Neural progenitor cell (in vitro differentiated cells): ENCODE results near the gene RPS6KA1. TPM values are rescaled to one million over a fixed set of nuclear protein-coding genes. Genes with fewer than 3 reads are reported as not detected.
A peak's percentile ranks its signal among the peaks of the same experiment; 100 is the strongest.

Experiments used
- DNase-seq: peaks from one replicate; pipeline ENCODE4 v3.0.0-alpha.2; 2016; ENCODE audit warnings: low spot score
- H2AFZ ChIP-seq: fragments of 200-600 bp; sonication (generic); replicated peaks from 2 replicates; pipeline ENCODE4 v1.6.1; 2016; ENCODE audit warnings: antibody characterized with exemption
- H3F3A ChIP-seq: fragments of 200-600 bp; sonication (generic); 2 replicates; pipeline ENCODE4 v1.6.1; 2016; ENCODE audit warnings: antibody characterized with exemption, low read depth
- H3K27ac ChIP-seq: fragments of 200-600 bp; sonication (generic); 2 replicates; pipeline ENCODE4 v1.5.1; 2016; ENCODE audit warnings: mild to moderate bottlenecking
- H3K27me3 ChIP-seq: fragments of 200-600 bp; sonication (generic); 2 replicates; pipeline ENCODE4 v1.6.1; 2016; ENCODE audit warnings: mild to moderate bottlenecking, moderate library complexity
- H3K36me3 ChIP-seq: fragments of 200-600 bp; sonication (generic); 2 replicates; pipeline ENCODE4 v1.5.1; 2016
- H3K4me1 ChIP-seq: fragments of 200-600 bp; sonication (generic); 2 replicates; pipeline ENCODE4 v1.6.1; 2016; ENCODE audit warnings: mixed run types
- H3K4me2 ChIP-seq: fragments of 200-600 bp; sonication (generic); 2 replicates; pipeline ENCODE4 v1.6.1; 2016
- H3K4me3 ChIP-seq: fragments of 200-600 bp; sonication (generic); 2 replicates; pipeline ENCODE4 v1.5.1; 2016
- H3K79me2 ChIP-seq: fragments of 200-600 bp; sonication (generic); 2 replicates; pipeline ENCODE4 v1.6.1; 2016; ENCODE audit warnings: low read depth
- H3K9ac ChIP-seq: fragments of 200-600 bp; sonication (generic); 2 replicates; pipeline ENCODE4 v1.6.1; 2016
- H3K9me3 ChIP-seq: fragments of 200-600 bp; sonication (generic); 2 replicates; pipeline ENCODE4 v1.5.1; 2016; ENCODE audit warnings: low read depth
- H4K20me1 ChIP-seq: fragments of 200-600 bp; sonication (generic); 2 replicates; pipeline ENCODE4 v1.6.1; 2016; ENCODE audit warnings: low read depth
- H3K27ac Mint-ChIP-seq: 3 replicates; pipeline ENCODE4 v1.8.0; 2021; ENCODE audit warnings: mixed read lengths
- H3K27me3 Mint-ChIP-seq: 2 replicates; pipeline ENCODE4 v1.8.0; 2022; ENCODE audit warnings: low read depth, mild to moderate bottlenecking, inconsistent platforms, moderate library complexity, mixed read lengths; ENCODE audit not compliant: insufficient read depth
- H3K36me3 Mint-ChIP-seq: 3 replicates; pipeline ENCODE4 v1.8.0; 2021; ENCODE audit warnings: mixed read lengths
- H3K4me1 Mint-ChIP-seq: 3 replicates; pipeline ENCODE4 v1.8.0; 2021; ENCODE audit warnings: mixed read lengths
- H3K4me3 Mint-ChIP-seq: 3 replicates; pipeline ENCODE4 v1.8.0; 2021; ENCODE audit warnings: mild to moderate bottlenecking, moderate library complexity, mixed read lengths
- H3K9me3 Mint-ChIP-seq: 3 replicates; pipeline ENCODE4 v1.8.0; 2020; ENCODE audit warnings: mixed read lengths
- EZH2 ChIP-seq: fragments of 200-600 bp; sonication (generic); IDR thresholded peaks from 2 replicates; pipeline ENCODE4 v1.6.1; 2017; ENCODE audit warnings: antibody characterized with exemption, mild to moderate bottlenecking, moderate library complexity
- EZH2phosphoT487 ChIP-seq: fragments of 200-600 bp; sonication (generic); IDR thresholded peaks from 2 replicates; pipeline ENCODE4 v1.6.1; 2017; ENCODE audit warnings: antibody characterized with exemption
- total RNA-seq: library from RNA; depleted of rRNA; stranded (reverse); fragments of >200 nt; gene quantifications from 2 replicates; pipeline ENCODE4 v1.2.3, GENCODE V29; 2015; ENCODE audit warnings: low replicate concordance
- TF ChIP-seq, protein P1 (sequence below): fragments of 200-600 bp; sonication (generic); IDR thresholded peaks from 2 replicates; pipeline ENCODE4 v1.5.1; 2017; ENCODE audit warnings: antibody characterized with exemption, mild to moderate bottlenecking

The RPS6KA1 gene
- total RNA-seq, 1 donor from 2014 or later, result 18.7 TPM

DNA sequence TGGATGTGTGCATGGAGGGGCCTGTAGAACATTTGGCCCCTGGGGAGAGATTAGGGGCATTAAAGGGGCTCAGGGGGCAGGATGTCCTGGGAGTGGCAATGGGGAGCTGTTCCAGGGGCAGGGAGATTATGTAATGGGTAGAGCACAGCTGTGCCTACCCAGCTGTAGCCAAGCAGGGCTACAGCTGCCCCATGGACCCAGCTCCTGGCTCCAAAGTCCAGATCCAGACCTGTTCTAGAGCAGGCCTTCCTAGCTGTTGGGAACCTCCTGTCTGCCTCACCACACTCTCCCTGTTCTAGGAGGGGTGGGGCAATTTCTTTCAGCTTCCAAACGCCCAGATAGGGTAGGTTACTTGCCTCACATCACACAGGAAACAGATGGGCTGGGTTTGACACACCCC, 5.6 kb downstream of the RPS6KA1 start:
- H3K27me3 Mint-ChIP-seq, result peaks cover 12% of the 10 kb centered on the region
- H3K9me3 Mint-ChIP-seq, result no peaks in the 10 kb centered on the region
- no peak overlapping the region for H3K4me3 Mint-ChIP-seq
- peaks cover 13% of the 10 kb centered on the region for H3F3A ChIP-seq
- no peak overlapping the region for H3K9ac ChIP-seq
- H2AFZ ChIP-seq, result no peak overlapping the region
- peaks cover 2% of the 10 kb centered on the region for H3K36me3 Mint-ChIP-seq
- no peak overlapping the region for H3K4me2 ChIP-seq
- peaks cover 4% of the 10 kb centered on the region for H3K27me3 ChIP-seq
- no peaks in the 10 kb centered on the region for H3K9me3 ChIP-seq
- peaks cover 26% of the 10 kb centered on the region for H3K4me1 Mint-ChIP-seq
- peaks cover 37% of the 10 kb centered on the region for H3K79me2 ChIP-seq
- H4K20me1 ChIP-seq, result peaks cover 29% of the 10 kb centered on the region
- no peak for DNase-seq
- H3K27ac ChIP-seq, result no peak overlapping the region
- no peak overlapping the region for H3K27ac Mint-ChIP-seq
- no peak overlapping the region for H3K4me3 ChIP-seq
- no peak for TF ChIP-seq EZH2
- no peaks in the 10 kb centered on the region for H3K36me3 ChIP-seq
- H3K4me1 ChIP-seq, result peaks cover 18% of the 10 kb centered on the region

DNA sequence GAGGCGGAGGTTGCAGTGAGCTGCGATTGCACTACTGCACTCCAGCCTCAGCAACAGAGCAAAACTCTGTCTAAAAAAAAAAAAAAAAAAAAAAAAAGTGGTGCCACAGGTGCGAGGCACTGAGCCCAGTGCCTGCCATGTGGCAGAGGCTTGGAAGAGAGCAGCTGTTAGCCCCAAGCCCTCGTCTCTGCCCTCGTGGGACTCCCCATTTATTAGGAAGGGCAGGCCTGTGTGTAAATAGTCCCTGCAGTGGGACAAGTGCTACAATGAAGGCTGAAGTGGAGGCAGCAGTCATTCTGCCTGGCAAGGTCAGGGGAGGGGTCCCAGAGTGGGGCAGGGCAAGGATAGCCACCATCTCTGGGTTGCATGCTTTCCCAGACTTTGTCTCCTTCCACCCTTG, 6.5 kb downstream of the RPS6KA1 start:
- H3K27me3 ChIP-seq, result no peaks in the 10 kb centered on the region
- H3K27me3 Mint-ChIP-seq, result peaks cover 7% of the 10 kb centered on the region
- no peak overlapping the region for H3K4me3 Mint-ChIP-seq
- no peaks in the 10 kb centered on the region for H3K36me3 ChIP-seq
- no peak for TF ChIP-seq EZH2phosphoT487
- TF ChIP-seq EZH2, result no peak
- TF ChIP-seq, protein P1, sequence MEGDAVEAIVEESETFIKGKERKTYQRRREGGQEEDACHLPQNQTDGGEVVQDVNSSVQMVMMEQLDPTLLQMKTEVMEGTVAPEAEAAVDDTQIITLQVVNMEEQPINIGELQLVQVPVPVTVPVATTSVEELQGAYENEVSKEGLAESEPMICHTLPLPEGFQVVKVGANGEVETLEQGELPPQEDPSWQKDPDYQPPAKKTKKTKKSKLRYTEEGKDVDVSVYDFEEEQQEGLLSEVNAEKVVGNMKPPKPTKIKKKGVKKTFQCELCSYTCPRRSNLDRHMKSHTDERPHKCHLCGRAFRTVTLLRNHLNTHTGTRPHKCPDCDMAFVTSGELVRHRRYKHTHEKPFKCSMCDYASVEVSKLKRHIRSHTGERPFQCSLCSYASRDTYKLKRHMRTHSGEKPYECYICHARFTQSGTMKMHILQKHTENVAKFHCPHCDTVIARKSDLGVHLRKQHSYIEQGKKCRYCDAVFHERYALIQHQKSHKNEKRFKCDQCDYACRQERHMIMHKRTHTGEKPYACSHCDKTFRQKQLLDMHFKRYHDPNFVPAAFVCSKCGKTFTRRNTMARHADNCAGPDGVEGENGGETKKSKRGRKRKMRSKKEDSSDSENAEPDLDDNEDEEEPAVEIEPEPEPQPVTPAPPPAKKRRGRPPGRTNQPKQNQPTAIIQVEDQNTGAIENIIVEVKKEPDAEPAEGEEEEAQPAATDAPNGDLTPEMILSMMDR, result no peak
- H3K9me3 ChIP-seq, result no peaks in the 10 kb centered on the region
- H3K36me3 Mint-ChIP-seq, result peaks cover 2% of the 10 kb centered on the region
- H2AFZ ChIP-seq, result no peak overlapping the region
- H3F3A ChIP-seq, result peaks cover 5% of the 10 kb centered on the region
- H3K9me3 Mint-ChIP-seq, result no peaks in the 10 kb centered on the region
- peaks cover 18% of the 10 kb centered on the region for H3K4me1 Mint-ChIP-seq
- no peak overlapping the region for H3K4me2 ChIP-seq
- H3K79me2 ChIP-seq, result peaks cover 30% of the 10 kb centered on the region
- H3K9ac ChIP-seq, result no peak overlapping the region
- no peak overlapping the region for H3K27ac ChIP-seq
- H3K27ac Mint-ChIP-seq, result no peak overlapping the region
- H4K20me1 ChIP-seq, result peaks cover 21% of the 10 kb centered on the region
- H3K4me1 ChIP-seq, result peaks cover 9% of the 10 kb centered on the region
- no peak overlapping the region for H3K4me3 ChIP-seq
- no peak for DNase-seq

GRCh38 chr1:26536521-26536920, 7.0 kb downstream of the RPS6KA1 start:
- no peaks in the 10 kb centered on the region for H3K9me3 Mint-ChIP-seq
- peaks cover under 1% of the 10 kb centered on the region for H3F3A ChIP-seq
- no peaks in the 10 kb centered on the region for H3K36me3 ChIP-seq
- no peaks in the 10 kb centered on the region for H3K27me3 ChIP-seq
- H3K9me3 ChIP-seq, result no peaks in the 10 kb centered on the region
- H3K27ac Mint-ChIP-seq, result no peak overlapping the region
- no peak overlapping the region for H3K27ac ChIP-seq
- H2AFZ ChIP-seq, result no peak overlapping the region
- H3K79me2 ChIP-seq, result peaks cover 29% of the 10 kb centered on the region
- H4K20me1 ChIP-seq, result peaks cover 16% of the 10 kb centered on the region
- no peak overlapping the region for H3K4me3 Mint-ChIP-seq
- H3K4me3 ChIP-seq, result no peak overlapping the region
- peaks cover 2% of the 10 kb centered on the region for H3K36me3 Mint-ChIP-seq
- H3K4me2 ChIP-seq, result no peak overlapping the region
- no peak for DNase-seq
- peaks cover 6% of the 10 kb centered on the region for H3K4me1 ChIP-seq
- peaks cover 15% of the 10 kb centered on the region for H3K4me1 Mint-ChIP-seq
- peaks cover 8% of the 10 kb centered on the region for H3K27me3 Mint-ChIP-seq
- H3K9ac ChIP-seq, result no peak overlapping the region
- TF ChIP-seq EZH2phosphoT487 (no peak), EZH2 (no peak)
- TF ChIP-seq, protein P1, result no peak

- H3F3A ChIP-seq, result no peaks in the 10 kb centered on the region
- H2AFZ ChIP-seq, result no peak overlapping the region
- peak; percentile 32 for DNase-seq
- Mint-ChIP-seq H3K36me3 (peaks cover 2% of the 10 kb centered on the region), H3K9me3 (no peaks in the 10 kb centered on the region), H3K27me3 (peaks cover 9% of the 10 kb centered on the region), H3K4me1 (peaks cover 29% of the 10 kb centered on the region), H3K4me3 (no peak overlapping the region), H3K27ac (peak overlapping the region; percentile 25)
- no peaks in the 10 kb centered on the region for H3K9me3 ChIP-seq
- no peak overlapping the region for H3K4me3 ChIP-seq
- H3K4me1 ChIP-seq, result peaks cover 7% of the 10 kb centered on the region
- no peak overlapping the region for H3K9ac ChIP-seq
- H3K27me3 ChIP-seq, result no peaks in the 10 kb centered on the region
- no peak overlapping the region for H3K4me2 ChIP-seq
- TF ChIP-seq EZH2phosphoT487, result no peak
- TF ChIP-seq EZH2, result no peak
- TF ChIP-seq, protein P1, result peak; percentile 24
- H4K20me1 ChIP-seq, result peaks cover 5% of the 10 kb centered on the region
- no peaks in the 10 kb centered on the region for H3K36me3 ChIP-seq
- peaks cover 14% of the 10 kb centered on the region for H3K79me2 ChIP-seq
- H3K27ac ChIP-seq, result no peak overlapping the region
Measured at GRCh38 chr1:26537951-26538352, 8.4 kb downstream of the RPS6KA1 start.
